Head of caudate nucleus (tissue), 42 donors: ENCODE data around the gene GRIK3.

ENCODE experiments used
- DNase-seq, 42 donors: peaks; one replicate each; pipeline versions ENCODE4 v3.0.0 to v3.0.0-alpha.2; 2020 to 2021; ENCODE audit warnings: mixed read lengths in 7 of 42
- intact Hi-C: fragments of 100-400 bp; cut with DNase I; formaldehyde crosslinking; loops from one replicate; pipeline ENCODE4 v1.15.0; 2022

The GRIK3 gene

GRCh38 chr1:37052120-37052519, 17.8 kb upstream of the GRIK3 start:
- intact Hi-C loops, result no loop called here

GRCh38 chr1:37051346-37051745, 17.0 kb upstream of the GRIK3 start:
- intact Hi-C loops, result no loop called here

More at GRCh38 chr1:37052120-37052519, 17.8 kb upstream of the GRIK3 start:
- no peak for DNase-seq

GRCh38 chr1:37047542-37047941, 13.2 kb upstream of the GRIK3 start:
- DNase-seq, result no peak
- intact Hi-C loops, result no loop called here

More at GRCh38 chr1:37051346-37051745, 17.0 kb upstream of the GRIK3 start:
- no peak for DNase-seq

- intact Hi-C loops, result no loop called here
- DNase-seq, result no peak
Measured at GRCh38 chr1:37043101-37043500, 8.8 kb upstream of the GRIK3 start.

GRCh38 chr1:37042506-37042905, 8.2 kb upstream of the GRIK3 start:
- intact Hi-C loops, result no loop called here
- DNase-seq, result no peak

- DNase-seq, result no peak
- intact Hi-C loops, result no loop called here
Measured at GRCh38 chr1:37041483-37041882, 7.2 kb upstream of the GRIK3 start.

GRCh38 chr1:37040773-37041172, 6.5 kb upstream of the GRIK3 start:
- no peak for DNase-seq
- intact Hi-C loops, result no loop called here

GRCh38 chr1:37040261-37040660, 5.9 kb upstream of the GRIK3 start:
- intact Hi-C loops, result no loop called here
- DNase-seq, result no peak

GRCh38 chr1:37038227-37039093, 4.1 kb upstream of the GRIK3 start:
- intact Hi-C loops, result loop anchor here (5.0 kb wide), 1 partner anchor 336 kb away; no protein-coding TSS in a partner anchor
- DNase-seq, result peak in 41 of 42 donors; percentile 41 to 88 (median 71)

- DNase-seq, result peak in 39 of 42 donors; percentile 11 to 78 (median 51)
- intact Hi-C loops, result loop anchor here (5.0 kb wide), 1 partner anchor 335 kb away; no protein-coding TSS in a partner anchor
Measured at GRCh38 chr1:37037690-37038089, 3.4 kb upstream of the GRIK3 start.

- DNase-seq, result peak in 24 of 42 donors; percentile 17 to 63 (median 40)
- intact Hi-C loops, result loop anchor here (5.0 kb wide), 1 partner anchor 334 kb away; no protein-coding TSS in a partner anchor
Measured at GRCh38 chr1:37036667-37037053, 2.3 kb upstream of the GRIK3 start.

- DNase-seq, result peak in 3 of 42 donors; percentile 13 to 39 (median 15)
- intact Hi-C loops, result loop anchor here (5.0 kb wide), 1 partner anchor 334 kb away; no protein-coding TSS in a partner anchor
Measured at GRCh38 chr1:37035796-37036666, 1.7 kb upstream of the GRIK3 start.

- DNase-seq, result no peak
- intact Hi-C loops, result loop anchor here (5.0 kb wide), 1 partner anchor 333 kb away; no protein-coding TSS in a partner anchor
Measured at GRCh38 chr1:37035014-37035691, 838 bp upstream of the GRIK3 start.

- intact Hi-C loops, result no loop called here
- DNase-seq, result peak in 5 of 42 donors; percentile 16 to 40 (median 27)
Measured at GRCh38 chr1:37033355-37034101, 787 bp downstream of the GRIK3 start.

- intact Hi-C loops, result no loop called here
- peak in 4 of 42 donors; percentile 10 to 30 (median 16) for DNase-seq
Measured at GRCh38 chr1:37032660-37033354, 1.5 kb downstream of the GRIK3 start.

- intact Hi-C loops, result no loop called here
- no peak for DNase-seq
Measured at GRCh38 chr1:37031871-37032270, 2.4 kb downstream of the GRIK3 start.

- peak in 1 of 42 donors; percentile 9 for DNase-seq
- intact Hi-C loops, result no loop called here
Measured at GRCh38 chr1:37031429-37031828, 2.9 kb downstream of the GRIK3 start.
